ENCODE data around the gene IL36G. TPM values are rescaled to one million over a fixed set of nuclear protein-coding genes. Genes with fewer than 3 reads are reported as not detected.

IL36G gene
- polyA plus RNA-seq, 1 donor (not counting 4 experiments of a cell fraction or from before 2014, with no cell fraction given), result 20.2 TPM

GRCh38 chr2:113027691-113028090 is 49.9 kb downstream of the IL36G start:
- Histone ChIP-seq H3K9ac (ENCODE audit: control insufficient read depth, extremely low read depth, insufficient read depth, low read length) (no peak overlapping the region), H3K4me3 (ENCODE audit: control insufficient read depth in 2 of 3, extremely low read depth in 1 of 3, insufficient read depth in 2 of 3, low read depth in 1 of 3, low read length in 3 of 3) (no peak overlapping the region), H3K36me3 (ENCODE audit: control insufficient read depth in 2 of 2, extremely low read depth in 1 of 2, insufficient read depth in 2 of 2, low read length in 2 of 2) (no peaks in the 10 kb centered on the region), H2AFZ (ENCODE audit: control insufficient read depth, low read length) (no peak overlapping the region), H3K9me1 (ENCODE audit: control insufficient read depth, extremely low read depth, insufficient read depth, low read length) (no peaks in the 10 kb centered on the region), H3K4me2 (ENCODE audit: control insufficient read depth, extremely low read depth, insufficient read depth, low read depth, low read length) (no peak overlapping the region), H3K27me3 (ENCODE audit: control insufficient read depth, extremely low read depth, insufficient read depth, low read length) (peaks cover 21% of the 10 kb centered on the region), H3K4me1 (ENCODE audit: control insufficient read depth, extremely low read depth, insufficient read depth, low read length) (no peaks in the 10 kb centered on the region), H3K9me3 (ENCODE audit: control insufficient read depth, low read depth, low read length) (no peaks in the 10 kb centered on the region), H3K79me2 (ENCODE audit: control insufficient read depth, insufficient read depth, low read length) (no peaks in the 10 kb centered on the region), H4K20me1 (ENCODE audit: control insufficient read depth, extremely low read depth, insufficient read depth, low read length) (no peaks in the 10 kb centered on the region), H3K27ac (ENCODE audit: control insufficient read depth, insufficient read depth, low read length) (no peak overlapping the region)
- FAIRE-seq (no peak), DNase-seq (ENCODE audit: low read depth, low spot score) (no peak)
- dilution Hi-C loops (cut with MboI; ENCODE audit: extremely low pct_ligation_motif_present, low sequenced_read_pairs), result no loop called here
- TF ChIP-seq CTCF (optimal IDR thresholded peaks at IDR 0.05 in 1 of 3, IDR thresholded peaks at IDR 0.05 in 1 of 3, conservative IDR thresholded peaks at IDR 0.05 in 1 of 3; ENCODE audit: extremely low read depth in 1 of 3, insufficient read depth in 2 of 3, low read length in 3 of 3) (no peak), EZH2 (IDR thresholded peaks at IDR 0.05; ENCODE audit: low read length) (no peak)

GRCh38 chr2:113028112-113028511 is 50.3 kb downstream of the IL36G start:
- Histone ChIP-seq H3K4me1 (ENCODE audit: control insufficient read depth, extremely low read depth, insufficient read depth, low read length) (no peaks in the 10 kb centered on the region), H3K4me3 (ENCODE audit: control insufficient read depth in 2 of 3, extremely low read depth in 1 of 3, insufficient read depth in 2 of 3, low read depth in 1 of 3, low read length in 3 of 3) (no peak overlapping the region), H3K9me3 (ENCODE audit: control insufficient read depth, low read depth, low read length) (no peaks in the 10 kb centered on the region), H3K27me3 (ENCODE audit: control insufficient read depth, extremely low read depth, insufficient read depth, low read length) (peaks cover 21% of the 10 kb centered on the region), H2AFZ (ENCODE audit: control insufficient read depth, low read length) (no peak overlapping the region), H3K9me1 (ENCODE audit: control insufficient read depth, extremely low read depth, insufficient read depth, low read length) (no peaks in the 10 kb centered on the region), H3K9ac (ENCODE audit: control insufficient read depth, extremely low read depth, insufficient read depth, low read length) (no peak overlapping the region), H3K27ac (ENCODE audit: control insufficient read depth, insufficient read depth, low read length) (no peak overlapping the region), H3K36me3 (ENCODE audit: control insufficient read depth in 2 of 2, extremely low read depth in 1 of 2, insufficient read depth in 2 of 2, low read length in 2 of 2) (no peaks in the 10 kb centered on the region), H4K20me1 (ENCODE audit: control insufficient read depth, extremely low read depth, insufficient read depth, low read length) (no peaks in the 10 kb centered on the region), H3K79me2 (ENCODE audit: control insufficient read depth, insufficient read depth, low read length) (no peaks in the 10 kb centered on the region), H3K4me2 (ENCODE audit: control insufficient read depth, extremely low read depth, insufficient read depth, low read depth, low read length) (no peak overlapping the region)
- FAIRE-seq (no peak), DNase-seq (ENCODE audit: low read depth, low spot score) (no peak)
- dilution Hi-C loops (cut with MboI; ENCODE audit: extremely low pct_ligation_motif_present, low sequenced_read_pairs), result no loop called here
- TF ChIP-seq EZH2 (IDR thresholded peaks at IDR 0.05; ENCODE audit: low read length), result no peak
- no peak for TF ChIP-seq CTCF (optimal IDR thresholded peaks at IDR 0.05 in 1 of 3, IDR thresholded peaks at IDR 0.05 in 1 of 3, conservative IDR thresholded peaks at IDR 0.05 in 1 of 3; ENCODE audit: extremely low read depth in 1 of 3, insufficient read depth in 2 of 3, low read length in 3 of 3)
